ENCODE results near the gene EN2. TPM values are rescaled to one million over a fixed set of nuclear protein-coding genes. Genes with fewer than 3 reads are reported as not detected.

EN2 gene
- total RNA-seq, 1 experiment from 2014 or later: 0.07 TPM

DNA sequence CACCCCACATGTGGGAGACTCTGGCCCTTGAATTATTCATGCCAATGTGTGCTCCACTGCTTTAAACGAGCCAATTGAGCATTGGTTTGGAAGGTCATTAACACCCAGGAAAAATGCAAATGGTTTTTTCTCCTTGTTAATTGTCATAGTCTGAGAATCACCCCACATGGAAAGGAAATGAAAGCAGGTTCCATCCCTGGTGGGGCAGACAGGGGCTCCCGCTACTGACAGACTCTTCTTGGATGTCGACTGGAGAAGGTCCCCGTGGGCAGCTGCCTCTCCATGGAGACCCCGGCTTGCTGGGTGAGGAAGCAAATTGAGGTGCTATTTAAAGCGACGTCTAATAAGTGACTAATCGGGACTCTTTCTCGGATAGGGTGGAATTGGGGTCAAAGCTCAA lies 32.0 kb upstream of the EN2 start:
- no peak overlapping the region for H3K4me3 Mint-ChIP-seq
- Histone ChIP-seq H2BK15ac (ENCODE audit: low read depth, low read length) (no peak overlapping the region), H3K56ac (ENCODE audit: insufficient read length, low read depth, low read length) (no peak overlapping the region), H3K27ac (ENCODE audit: insufficient read length, low read depth, low read length) (no peak overlapping the region), H3K4ac (ENCODE audit: low read depth, low read length) (no peak overlapping the region), H3K23ac (ENCODE audit: insufficient read length, low read depth, low read length) (no peak overlapping the region), H3K79me1 (ENCODE audit: insufficient read depth, low read depth, low read length, poor library complexity, severe bottlenecking) (no peaks in the 10 kb centered on the region), H4K8ac (replicated peaks; ENCODE audit: insufficient read length, low read depth, low read length) (no peak overlapping the region), H3T11ph (ENCODE audit: low read length) (no peak overlapping the region), H2BK120ac (ENCODE audit: low read depth, low read length, poor library complexity, severe bottlenecking) (no peak overlapping the region), H3K9me3 (ENCODE audit: control insufficient read depth, low read depth, low read length) (no peaks in the 10 kb centered on the region), H3K18ac (ENCODE audit: insufficient read length, low read depth, low read length) (no peak overlapping the region), H3K4me2 (ENCODE audit: insufficient read depth, insufficient read length, low read length) (no peak overlapping the region), H2BK12ac (ENCODE audit: insufficient read length, low read depth, low read length) (no peak overlapping the region), H4K5ac (ENCODE audit: insufficient read length, low read depth, low read length) (no peak overlapping the region), H2BK5ac (ENCODE audit: insufficient read length, low read length) (no peak overlapping the region), H3K4me1 (ENCODE audit: insufficient read depth, low read length) (no peaks in the 10 kb centered on the region), H3K9ac (ENCODE audit: extremely low read depth, insufficient read length, low read length) (no peak overlapping the region), H4K20me1 (ENCODE audit: control insufficient read depth, insufficient read depth, insufficient read length) (no peaks in the 10 kb centered on the region), H4K91ac (ENCODE audit: insufficient read length, low read depth, low read length) (no peak overlapping the region), H3K23me2 (ENCODE audit: insufficient read length, low read depth, low read length, poor library complexity, severe bottlenecking) (no peaks in the 10 kb centered on the region), H3K14ac (ENCODE audit: insufficient read depth, low read length) (no peak overlapping the region), H2AFZ (ENCODE audit: low read length) (no peak overlapping the region), H2AK5ac (ENCODE audit: insufficient read length, low read length) (no peak overlapping the region), H3K79me2 (ENCODE audit: insufficient read depth, low read length) (no peaks in the 10 kb centered on the region), H3K27me3 (ENCODE audit: insufficient read depth, low read length) (no peaks in the 10 kb centered on the region), H2BK20ac (ENCODE audit: low read depth, low read length, poor library complexity, severe bottlenecking) (no peak overlapping the region)
- DNase-seq: no peak
- TF ChIP-seq, protein P1, sequence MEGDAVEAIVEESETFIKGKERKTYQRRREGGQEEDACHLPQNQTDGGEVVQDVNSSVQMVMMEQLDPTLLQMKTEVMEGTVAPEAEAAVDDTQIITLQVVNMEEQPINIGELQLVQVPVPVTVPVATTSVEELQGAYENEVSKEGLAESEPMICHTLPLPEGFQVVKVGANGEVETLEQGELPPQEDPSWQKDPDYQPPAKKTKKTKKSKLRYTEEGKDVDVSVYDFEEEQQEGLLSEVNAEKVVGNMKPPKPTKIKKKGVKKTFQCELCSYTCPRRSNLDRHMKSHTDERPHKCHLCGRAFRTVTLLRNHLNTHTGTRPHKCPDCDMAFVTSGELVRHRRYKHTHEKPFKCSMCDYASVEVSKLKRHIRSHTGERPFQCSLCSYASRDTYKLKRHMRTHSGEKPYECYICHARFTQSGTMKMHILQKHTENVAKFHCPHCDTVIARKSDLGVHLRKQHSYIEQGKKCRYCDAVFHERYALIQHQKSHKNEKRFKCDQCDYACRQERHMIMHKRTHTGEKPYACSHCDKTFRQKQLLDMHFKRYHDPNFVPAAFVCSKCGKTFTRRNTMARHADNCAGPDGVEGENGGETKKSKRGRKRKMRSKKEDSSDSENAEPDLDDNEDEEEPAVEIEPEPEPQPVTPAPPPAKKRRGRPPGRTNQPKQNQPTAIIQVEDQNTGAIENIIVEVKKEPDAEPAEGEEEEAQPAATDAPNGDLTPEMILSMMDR (conservative IDR thresholded peaks at IDR 0.05): no peak
- no CpG with 5 or more reads among the region's 9 CpGs for WGBS (ENCODE audit: extremely low coverage, insufficient read length, low lambda C conversion rate)
- no peaks in the 10 kb centered on the region for H3K4me1 Mint-ChIP-seq
- H3K9me3 Mint-ChIP-seq: peaks cover 0 to under 1% of the 10 kb centered on the region in 2 experiments; a peak in 1 of 5 replicates
- peak overlapping the region in 1 of 3 experiments; percentile 59; a peak in 1 of 7 replicates for H3K27ac Mint-ChIP-seq
- H3K36me3 Mint-ChIP-seq (ENCODE audit: insufficient read depth in 1 of 3, low read depth in 3 of 3): no peaks in the 10 kb centered on the region
- H3K27me3 Mint-ChIP-seq (ENCODE audit: low read depth): peaks cover 83% of the 10 kb centered on the region
